Stimulated activated memory B cell treated with anti-CD40 and anti-IgM and Interleukin-4, amounts not matched to agents 10 μg/mL and 1 μg/mL and 100 μg/mL, for 72 hours (primary cell): Measurements from ENCODE around the gene NCOR2.
"Not testable (repeated sequence)": the region's sequence is repeated elsewhere in the genome, so short reads cannot be mapped to it uniquely, and the experiment has no call there.

Source experiments
- ATAC-seq: fragments of 150-1000 bp; cut with Tn5 transposase; 2 replicates; pipeline ENCODE4 v1.10.0; 2021
- H3K27ac Mint-ChIP-seq: one replicate; pipeline ENCODE4 v1.8.0; 2022; ENCODE audit warnings: mild to moderate bottlenecking, mixed read lengths
- H3K27me3 Mint-ChIP-seq: one replicate; pipeline ENCODE4 v1.8.0; 2022; ENCODE audit warnings: mixed read lengths
- H3K36me3 Mint-ChIP-seq: one replicate; pipeline ENCODE4 v1.8.0; 2022; ENCODE audit warnings: mixed read lengths
- H3K4me1 Mint-ChIP-seq: one replicate; pipeline ENCODE4 v1.8.0; 2022; ENCODE audit warnings: mixed read lengths
- H3K4me3 Mint-ChIP-seq: one replicate; pipeline ENCODE4 v1.8.0; 2022; ENCODE audit warnings: mild to moderate bottlenecking, moderate library complexity, mixed read lengths
- H3K9me3 Mint-ChIP-seq: one replicate; pipeline ENCODE4 v1.8.0; 2022; ENCODE audit warnings: mixed read lengths

The NCOR2 gene

GRCh38 chr12:124590447-124590846, 23.0 kb upstream of the NCOR2 start:
- H3K4me3 Mint-ChIP-seq = no peak overlapping the region
- ATAC-seq = no peak
- no peak overlapping the region for H3K27ac Mint-ChIP-seq
- peaks cover 5% of the 10 kb centered on the region for H3K9me3 Mint-ChIP-seq
- H3K4me1 Mint-ChIP-seq = peaks cover 52% of the 10 kb centered on the region
- H3K27me3 Mint-ChIP-seq = peaks cover 9% of the 10 kb centered on the region
- H3K36me3 Mint-ChIP-seq = no peaks in the 10 kb centered on the region

DNA sequence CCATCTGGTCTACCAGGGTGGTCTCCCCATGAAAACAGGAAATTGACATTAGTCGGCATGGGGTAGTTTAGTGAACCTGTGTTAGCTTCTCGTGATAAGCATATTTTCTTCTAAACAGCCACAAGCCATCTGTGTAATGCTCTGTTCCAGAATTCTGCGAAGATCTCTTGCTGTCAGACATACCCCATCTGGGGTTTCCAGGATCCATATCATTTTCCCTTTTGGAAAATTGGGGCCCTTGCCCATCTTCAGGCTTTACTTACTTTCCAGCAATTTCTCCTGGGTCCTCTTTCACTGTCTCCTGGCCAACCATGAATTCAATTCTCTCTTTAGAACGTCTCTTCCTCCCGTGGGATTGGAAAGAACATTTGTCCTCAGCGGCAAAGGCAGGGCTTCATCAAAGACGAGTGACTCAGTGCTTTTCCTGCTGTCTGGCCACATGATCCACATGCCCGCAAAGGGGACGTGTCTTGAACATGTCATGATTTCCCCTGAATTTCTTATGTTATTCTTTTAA, 21.4 kb upstream of the NCOR2 start:
- Mint-ChIP-seq H3K36me3 (no peaks in the 10 kb centered on the region), H3K27ac (peak overlapping the region; percentile 62), H3K4me1 (peaks cover 52% of the 10 kb centered on the region), H3K9me3 (peaks cover 8% of the 10 kb centered on the region), H3K4me3 (no peak overlapping the region), H3K27me3 (peaks cover 17% of the 10 kb centered on the region)
- ATAC-seq = peak; percentile 34

DNA sequence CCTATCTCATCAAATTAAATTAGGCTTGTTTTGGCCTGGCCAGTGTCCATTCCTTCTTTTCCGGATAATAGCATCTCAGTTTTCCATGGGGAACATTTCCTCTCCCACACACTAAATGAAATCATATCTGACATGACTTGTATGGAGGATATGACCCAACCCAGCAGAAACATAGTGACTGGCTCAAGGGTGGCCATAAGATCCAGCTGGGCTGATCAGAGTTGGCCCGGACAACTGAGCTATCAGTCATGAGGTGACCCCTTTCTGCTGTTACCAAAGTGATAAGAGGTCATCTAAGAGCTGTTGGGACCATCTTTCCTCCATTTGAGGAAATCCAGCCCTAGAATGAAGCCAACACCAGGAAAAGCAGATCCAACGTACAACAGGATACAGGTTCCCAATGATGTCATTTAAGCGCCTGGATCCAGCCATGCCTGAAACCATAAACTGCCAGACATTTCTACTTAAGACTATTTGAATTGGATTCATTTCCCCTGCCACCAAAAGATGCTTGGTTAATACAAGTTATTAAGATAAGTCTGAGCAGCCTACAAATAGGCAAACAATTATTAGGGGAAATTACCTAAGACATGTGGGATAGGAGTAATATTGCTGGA, 20.7 kb upstream of the NCOR2 start:
- Mint-ChIP-seq H3K27me3 (peaks cover 17% of the 10 kb centered on the region), H3K4me1 (peaks cover 45% of the 10 kb centered on the region), H3K36me3 (no peaks in the 10 kb centered on the region), H3K9me3 (peaks cover 8% of the 10 kb centered on the region), H3K4me3 (no peak overlapping the region), H3K27ac (no peak overlapping the region)
- no peak for ATAC-seq

- peaks cover 8% of the 10 kb centered on the region for H3K9me3 Mint-ChIP-seq
- no peaks in the 10 kb centered on the region for H3K36me3 Mint-ChIP-seq
- H3K4me3 Mint-ChIP-seq = no peak overlapping the region
- peaks cover 17% of the 10 kb centered on the region for H3K27me3 Mint-ChIP-seq
- ATAC-seq = no peak
- no peak overlapping the region for H3K27ac Mint-ChIP-seq
- peaks cover 31% of the 10 kb centered on the region for H3K4me1 Mint-ChIP-seq
Measured at GRCh38 chr12:124586756-124587155, 19.3 kb upstream of the NCOR2 start.

DNA sequence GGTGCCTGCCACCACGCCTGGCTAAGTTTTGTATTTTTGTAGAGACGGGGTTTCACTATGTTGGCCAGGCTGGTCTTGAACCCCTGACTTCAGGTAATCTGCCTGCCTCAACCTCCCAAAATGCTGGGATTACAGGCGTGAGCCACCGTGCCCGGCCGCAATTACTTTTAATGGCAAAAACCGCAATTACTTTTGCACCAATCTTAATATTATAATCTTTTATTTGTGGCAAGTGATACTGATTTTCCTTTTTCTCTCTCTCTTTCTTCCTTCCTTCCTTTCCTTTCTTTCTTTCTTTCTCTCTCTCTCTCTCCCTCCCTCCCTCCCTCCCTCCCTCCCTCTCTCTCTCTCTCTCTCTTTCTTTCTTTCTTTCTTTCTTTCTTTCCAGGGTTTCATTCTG, 17.1 kb upstream of the NCOR2 start:
- ATAC-seq, H3K4me3 Mint-ChIP-seq, H3K9me3 Mint-ChIP-seq, H3K27ac Mint-ChIP-seq, H3K36me3 Mint-ChIP-seq: not testable (repeated sequence)
- Mint-ChIP-seq H3K27me3 (peaks cover 22% of the 10 kb centered on the region), H3K4me1 (peaks cover 16% of the 10 kb centered on the region)

DNA sequence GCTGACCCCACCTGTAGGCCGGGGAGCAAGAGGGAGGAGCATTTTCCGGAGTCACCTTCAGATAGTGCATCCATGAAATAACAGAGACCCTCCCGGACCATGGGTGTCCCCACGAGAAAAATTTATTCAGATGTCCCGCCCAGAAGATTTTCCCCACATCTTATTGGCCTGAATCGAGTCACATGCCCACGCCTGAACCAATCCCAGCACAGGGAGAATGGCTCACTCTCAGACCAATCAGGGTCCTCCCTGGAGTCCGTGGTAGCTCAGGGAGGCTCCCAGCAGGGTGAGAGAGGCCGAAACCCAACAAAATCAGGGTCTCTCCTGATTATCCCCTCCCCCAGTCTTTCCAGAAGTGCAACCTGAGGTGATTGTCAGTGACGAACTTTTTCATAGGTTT, 16.4 kb upstream of the NCOR2 start:
- Mint-ChIP-seq H3K9me3 (peaks cover 5% of the 10 kb centered on the region), H3K4me3 (no peak overlapping the region), H3K36me3 (no peaks in the 10 kb centered on the region), H3K27me3 (peaks cover 26% of the 10 kb centered on the region), H3K27ac (no peak overlapping the region), H3K4me1 (peaks cover 9% of the 10 kb centered on the region)
- no peak for ATAC-seq

DNA sequence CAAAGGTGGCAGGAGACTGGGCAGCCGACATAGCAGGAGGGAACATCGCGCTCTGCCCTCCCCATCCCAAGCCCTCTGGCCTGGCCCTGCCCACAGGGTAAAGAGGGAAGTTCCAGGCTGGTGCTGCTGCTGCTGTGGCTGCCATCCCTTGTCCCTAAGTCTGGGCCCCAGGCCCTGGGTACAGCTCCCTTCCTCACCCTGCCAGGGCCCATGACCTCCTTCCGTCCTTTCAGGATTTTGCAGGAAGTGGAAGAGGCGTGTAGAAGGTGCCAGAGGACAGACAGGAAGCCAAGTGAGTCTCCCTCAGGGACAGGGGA, 14.7 kb upstream of the NCOR2 start:
- no peak for ATAC-seq
- Mint-ChIP-seq H3K4me3 (no peak overlapping the region), H3K27me3 (peaks cover 32% of the 10 kb centered on the region), H3K36me3 (no peaks in the 10 kb centered on the region), H3K4me1 (no peaks in the 10 kb centered on the region), H3K9me3 (peaks cover 6% of the 10 kb centered on the region), H3K27ac (no peak overlapping the region)

GRCh38 chr12:124581307-124582107, 14.1 kb upstream of the NCOR2 start:
- ATAC-seq = no peak
- no peaks in the 10 kb centered on the region for H3K36me3 Mint-ChIP-seq
- H3K27me3 Mint-ChIP-seq = peaks cover 31% of the 10 kb centered on the region
- H3K9me3 Mint-ChIP-seq = peaks cover 10% of the 10 kb centered on the region
- H3K4me3 Mint-ChIP-seq = no peak overlapping the region
- no peak overlapping the region for H3K27ac Mint-ChIP-seq
- no peaks in the 10 kb centered on the region for H3K4me1 Mint-ChIP-seq

DNA sequence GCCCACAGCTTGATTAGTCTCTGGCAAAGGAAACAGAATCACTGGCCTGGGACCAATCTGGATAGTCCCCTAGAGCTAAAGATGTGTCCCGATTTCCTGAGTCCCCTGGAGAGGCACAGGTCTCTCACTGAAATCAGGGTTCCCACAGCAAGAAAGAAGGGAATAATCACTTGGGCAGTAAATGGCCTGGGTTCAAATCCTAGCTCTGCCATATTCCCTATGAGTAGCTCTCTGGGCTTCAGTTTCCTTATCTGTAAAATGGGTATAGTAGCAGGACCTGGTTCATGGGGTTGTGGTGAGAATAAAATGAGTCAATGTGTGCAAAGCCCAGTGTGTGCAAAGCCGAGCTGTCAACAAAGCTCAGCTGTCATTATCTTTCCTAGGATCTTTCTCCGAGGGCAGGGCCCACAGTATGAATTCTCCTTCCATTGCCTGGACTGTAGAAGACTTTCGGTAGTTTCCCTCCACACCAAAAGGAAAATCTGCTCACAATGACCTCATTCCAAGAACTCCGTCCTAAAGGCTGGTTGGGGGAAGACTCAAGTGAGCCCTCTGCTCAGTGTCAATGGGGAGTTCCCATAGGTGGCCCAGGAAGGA, 12.6 kb upstream of the NCOR2 start:
- Mint-ChIP-seq H3K27me3 (peaks cover 23% of the 10 kb centered on the region), H3K4me1 (no peaks in the 10 kb centered on the region), H3K27ac (no peak overlapping the region), H3K9me3 (peaks cover 10% of the 10 kb centered on the region), H3K4me3 (no peak overlapping the region), H3K36me3 (no peaks in the 10 kb centered on the region)
- no peak for ATAC-seq

GRCh38 chr12:124578854-124579253, 11.4 kb upstream of the NCOR2 start:
- H3K4me1 Mint-ChIP-seq = no peaks in the 10 kb centered on the region
- H3K27me3 Mint-ChIP-seq = peaks cover 20% of the 10 kb centered on the region
- H3K9me3 Mint-ChIP-seq = peaks cover 7% of the 10 kb centered on the region
- H3K27ac Mint-ChIP-seq = no peak overlapping the region
- H3K36me3 Mint-ChIP-seq = no peaks in the 10 kb centered on the region
- no peak overlapping the region for H3K4me3 Mint-ChIP-seq
- no peak for ATAC-seq

GRCh38 chr12:124578445-124578844, 11.0 kb upstream of the NCOR2 start:
- Mint-ChIP-seq H3K27ac (no peak overlapping the region), H3K4me1 (no peaks in the 10 kb centered on the region), H3K27me3 (peaks cover 20% of the 10 kb centered on the region), H3K9me3 (peaks cover 7% of the 10 kb centered on the region), H3K36me3 (no peaks in the 10 kb centered on the region), H3K4me3 (no peak overlapping the region)
- no peak for ATAC-seq

DNA sequence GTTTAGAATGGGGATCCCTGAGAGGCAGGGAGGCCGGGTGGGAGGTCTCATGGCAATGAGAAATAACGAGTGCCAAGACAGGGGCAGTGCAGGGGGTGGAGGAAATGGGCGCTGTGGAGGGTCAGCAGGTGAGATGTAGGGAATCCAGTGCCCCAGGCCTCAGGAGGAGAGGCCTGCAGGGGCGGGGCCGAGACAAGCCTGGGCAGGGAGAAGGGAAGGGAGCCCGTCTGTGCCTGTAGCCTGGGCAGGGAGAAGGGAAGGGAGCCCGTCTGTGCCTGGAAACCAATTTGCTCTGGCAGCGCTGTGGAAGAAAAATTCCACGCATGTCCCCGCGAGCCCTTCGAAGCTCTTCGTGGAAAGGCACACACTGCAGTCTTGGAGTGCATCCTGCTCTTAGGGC, 10.6 kb upstream of the NCOR2 start:
- H3K4me1 Mint-ChIP-seq = no peaks in the 10 kb centered on the region
- peaks cover 20% of the 10 kb centered on the region for H3K27me3 Mint-ChIP-seq
- no peak overlapping the region for H3K4me3 Mint-ChIP-seq
- ATAC-seq = no peak
- H3K9me3 Mint-ChIP-seq = peaks cover 7% of the 10 kb centered on the region
- no peak overlapping the region for H3K27ac Mint-ChIP-seq
- H3K36me3 Mint-ChIP-seq = no peaks in the 10 kb centered on the region

- no peaks in the 10 kb centered on the region for H3K4me1 Mint-ChIP-seq
- peaks cover 20% of the 10 kb centered on the region for H3K27me3 Mint-ChIP-seq
- H3K27ac Mint-ChIP-seq = no peak overlapping the region
- no peak overlapping the region for H3K4me3 Mint-ChIP-seq
- peaks cover 7% of the 10 kb centered on the region for H3K9me3 Mint-ChIP-seq
- no peak for ATAC-seq
- H3K36me3 Mint-ChIP-seq = no peaks in the 10 kb centered on the region
Measured at GRCh38 chr12:124577374-124577773, 10.0 kb upstream of the NCOR2 start.

GRCh38 chr12:124576061-124576650, 8.7 kb upstream of the NCOR2 start:
- H3K4me3 Mint-ChIP-seq = no peak overlapping the region
- H3K36me3 Mint-ChIP-seq = no peaks in the 10 kb centered on the region

More at GRCh38 chr12:124576061-124576650, 8.7 kb upstream of the NCOR2 start:
- no peak overlapping the region for H3K27ac Mint-ChIP-seq
- peaks cover 20% of the 10 kb centered on the region for H3K27me3 Mint-ChIP-seq
- H3K9me3 Mint-ChIP-seq = peaks cover 7% of the 10 kb centered on the region
- H3K4me1 Mint-ChIP-seq = no peaks in the 10 kb centered on the region
- no peak for ATAC-seq
